SK-N-SH (cell line): ENCODE data around the gene NKG7. TPM values are rescaled to one million over a fixed set of nuclear protein-coding genes. Genes with fewer than 3 reads are reported as not detected.

Source experiments
- CTCF ChIA-PET: fragments of 300-600, 350-600 bp; formaldehyde crosslinking; extraction: SDS; loops from one replicate; lab custom pipeline; 2021; lab: Yijun Ruan, JAX
- POLR2A ChIA-PET: fragments of 350-600 bp; sonication (Branson Sonifier 250); formaldehyde crosslinking; extraction: SDS; loops from one replicate; lab custom pipeline; 2020; ENCODE audit warnings: antibody characterized with exemption, inconsistent platforms; lab: Yijun Ruan, JAX
- DNase-seq: peaks from one replicate; pipeline ENCODE4 v3.0.0; 2012
- H2AFZ ChIP-seq: fragments of 200-600 bp; sonication (generic); 2 replicates; pipeline ENCODE4 v1.8.1; 2016; ENCODE audit warnings: antibody characterized with exemption, mild to moderate bottlenecking, low read depth
- H3F3A ChIP-seq: fragments of 200-600 bp; sonication (generic); replicated peaks from 2 replicates; pipeline ENCODE3; 2016; ENCODE audit warnings: antibody characterized with exemption, mild to moderate bottlenecking; ENCODE audit not compliant: insufficient read depth
- H3K27ac ChIP-seq, 2 experiments: fragments of 200-500 bp in 1 of 2; fragments of 200-600 bp in 1 of 2; sonication (Bioruptor generic) in 1 of 2; sonication (generic), shearing (Covaris generic) in 1 of 2; 2 replicates each; pipeline versions ENCODE4 v1.5.1 to v1.6.1; 2014 to 2016; ENCODE audit warnings: low read depth in 2 of 2, inconsistent platforms in 1 of 2, low read length in 1 of 2, mild to moderate bottlenecking in 1 of 2, mixed read lengths in 1 of 2
- H3K27me3 ChIP-seq: fragments of 200-600 bp; sonication (generic), shearing (Covaris generic); 2 replicates; pipeline ENCODE4 v1.6.1; 2016; ENCODE audit warnings: mixed run types; ENCODE audit not compliant: insufficient read depth
- H3K36me3 ChIP-seq, 2 experiments: fragments of 200-500 bp in 1 of 2; fragments of 200-600 bp in 1 of 2; sonication (Bioruptor generic) in 1 of 2; sonication (generic) in 1 of 2; replicated peaks in 1 of 2; 2 replicates each; pipeline versions ENCODE3 to v1.5.1; 2014 to 2016; ENCODE audit warnings: low read length in 1 of 2, mild to moderate bottlenecking in 1 of 2; ENCODE audit not compliant: insufficient read depth in 2 of 2, control insufficient read depth in 1 of 2
- H3K4me1 ChIP-seq, 2 experiments: fragments of 200-500 bp in 1 of 2; fragments of 200-600 bp in 1 of 2; sonication (Bioruptor generic) in 1 of 2; sonication (generic), shearing (Covaris generic) in 1 of 2; 2 replicates each; pipeline versions ENCODE4 v1.5.1 to v1.6.1; 2014 to 2016; ENCODE audit warnings: low read depth in 1 of 2, low read length in 1 of 2, mixed run types in 1 of 2; ENCODE audit not compliant: insufficient read depth in 2 of 2, control insufficient read depth in 1 of 2
- H3K4me2 ChIP-seq: fragments of 200-600 bp; sonication (generic), shearing (Covaris generic); 2 replicates; pipeline ENCODE4 v1.6.1; 2017; ENCODE audit warnings: mixed run types
- H3K4me3 ChIP-seq, 2 experiments: fragments of 200-500 bp in 1 of 2; fragments of 200-600 bp in 1 of 2; sonication (Bioruptor generic) in 1 of 2; sonication (generic), shearing (Covaris generic) in 1 of 2; 2 replicates each; pipeline versions ENCODE4 v1.5.1 to v1.8.1; 2014 to 2016; ENCODE audit warnings: low read depth in 2 of 2, inconsistent platforms in 1 of 2, low read length in 1 of 2, mild to moderate bottlenecking in 1 of 2, mixed read lengths in 1 of 2, moderate library complexity in 1 of 2
- H3K79me2 ChIP-seq: fragments of 200-600 bp; sonication (generic); 2 replicates; pipeline ENCODE4 v1.8.1; 2017; ENCODE audit warnings: mild to moderate bottlenecking; ENCODE audit not compliant: insufficient read depth
- H3K9ac ChIP-seq: fragments of 200-600 bp; sonication (generic); 2 replicates; pipeline ENCODE4 v1.6.1; 2017; ENCODE audit warnings: mixed run types
- H3K9me2 ChIP-seq: fragments of 200-600 bp; sonication (generic); 2 replicates; pipeline ENCODE4 v1.6.1; 2017; ENCODE audit warnings: mixed run types
- H3K9me3 ChIP-seq: fragments of 200-600 bp; sonication (generic); 2 replicates; pipeline ENCODE4 v1.6.1; 2017; ENCODE audit warnings: mixed run types, mild to moderate bottlenecking, moderate library complexity
- H4K20me1 ChIP-seq: fragments of 200-600 bp; sonication (generic); 2 replicates; pipeline ENCODE4 v1.6.1; 2017; ENCODE audit warnings: mild to moderate bottlenecking, mixed run types; ENCODE audit not compliant: insufficient read depth
- EZH2phosphoT487 ChIP-seq: fragments of 200-600 bp; sonication (generic); IDR thresholded peaks from 2 replicates; pipeline ENCODE4 v1.6.1; 2017; ENCODE audit warnings: low read depth, mixed run types, mild to moderate bottlenecking, antibody characterized with exemption, moderate library complexity, borderline replicate concordance
- FOSL2 ChIP-seq: IDR thresholded peaks from 2 replicates; pipeline ENCODE4 v1.4.0; 2012; ENCODE audit warnings: low read depth, mild to moderate bottlenecking, moderate library complexity, borderline replicate concordance
- FOXM1 ChIP-seq: IDR thresholded peaks from 2 replicates; pipeline ENCODE4 v1.4.0; 2012; ENCODE audit warnings: low read depth, mild to moderate bottlenecking
- GABPA ChIP-seq: IDR thresholded peaks from 2 replicates; pipeline ENCODE4 v1.4.0; 2012; ENCODE audit warnings: low read depth, mild to moderate bottlenecking
- MEF2A ChIP-seq: IDR thresholded peaks from 2 replicates; pipeline ENCODE4 v1.4.0; 2012; ENCODE audit warnings: low read depth, borderline replicate concordance
- MXI1 ChIP-seq: IDR thresholded peaks from 2 replicates; pipeline ENCODE4 v1.6.1; 2012; ENCODE audit warnings: mild to moderate bottlenecking, low read depth, low read length, improper control_type of control experiment
- NFIC ChIP-seq: IDR thresholded peaks from 2 replicates; pipeline ENCODE4 v1.4.0; 2012; ENCODE audit warnings: borderline replicate concordance
- NRF1 ChIP-seq: IDR thresholded peaks from 2 replicates; pipeline ENCODE4 v1.6.1; 2012; ENCODE audit warnings: low read depth, mild to moderate bottlenecking, low read length
- POLR2AphosphoS5 ChIP-seq: IDR thresholded peaks from 2 replicates; pipeline ENCODE4 v1.6.1; 2012; ENCODE audit warnings: low read depth, low read length
- RAD21 ChIP-seq: IDR thresholded peaks from 2 replicates; pipeline ENCODE4 v1.6.1; 2012; ENCODE audit warnings: mild to moderate bottlenecking, low read length
- RCOR1 ChIP-seq: fragments of 150-350 bp; IDR thresholded peaks from 2 replicates; pipeline ENCODE4 v1.6.1; 2017; ENCODE audit warnings: antibody characterized with exemption, low read length
- RFX5 ChIP-seq: IDR thresholded peaks from 2 replicates; pipeline ENCODE4 v1.6.1; 2012; ENCODE audit warnings: mild to moderate bottlenecking, improper control_type of control experiment, low read length
- TAF1 ChIP-seq: IDR thresholded peaks from 2 replicates; pipeline ENCODE4 v1.6.1; 2012; ENCODE audit warnings: low read depth, mild to moderate bottlenecking, low read length, moderate library complexity, borderline replicate concordance
- TCF12 ChIP-seq: IDR thresholded peaks from 2 replicates; pipeline ENCODE4 v1.4.0; 2012
- YY1 ChIP-seq: IDR thresholded peaks from 2 replicates; pipeline ENCODE4 v1.4.0; 2012; ENCODE audit warnings: low read depth, mild to moderate bottlenecking
- WGBS: methylation state at CpG from one replicate; pipeline ENCODE4 v1.1.6; 2017; ENCODE audit warnings: low lambda C conversion rate; 5-methylcytosine and 5-hydroxymethylcytosine counted together
- polyA plus RNA-seq, 3 experiments: library from polyadenylated mRNA; depleted of rRNA; stranded (reverse); fragments of >200 nt; gene quantifications; 2 replicates each; pipeline ENCODE4 v1.2.3, GENCODE V29; 2012
- TF ChIP-seq, protein P1 (sequence below): fragments of 150-350 bp; IDR thresholded peaks from 2 replicates; pipeline ENCODE4 v1.6.1; 2016; ENCODE audit warnings: mild to moderate bottlenecking, low read depth, low read length
- TF ChIP-seq, protein P2 (sequence below): IDR thresholded peaks from 2 replicates; pipeline ENCODE4; 2012
- TF ChIP-seq, protein P3 (sequence below): IDR thresholded peaks from 2 replicates; pipeline ENCODE4 v1.4.0; 2012; ENCODE audit warnings: low read depth, borderline replicate concordance
- TF ChIP-seq, protein P4 (sequence below): IDR thresholded peaks from 2 replicates; pipeline ENCODE4 v1.6.1; 2012; ENCODE audit warnings: mild to moderate bottlenecking, low read depth, low read length, moderate library complexity

NKG7 gene
- polyA plus RNA-seq, 1 of the 3 experiments (the other 2 are of a cell fraction), result not detected

DNA sequence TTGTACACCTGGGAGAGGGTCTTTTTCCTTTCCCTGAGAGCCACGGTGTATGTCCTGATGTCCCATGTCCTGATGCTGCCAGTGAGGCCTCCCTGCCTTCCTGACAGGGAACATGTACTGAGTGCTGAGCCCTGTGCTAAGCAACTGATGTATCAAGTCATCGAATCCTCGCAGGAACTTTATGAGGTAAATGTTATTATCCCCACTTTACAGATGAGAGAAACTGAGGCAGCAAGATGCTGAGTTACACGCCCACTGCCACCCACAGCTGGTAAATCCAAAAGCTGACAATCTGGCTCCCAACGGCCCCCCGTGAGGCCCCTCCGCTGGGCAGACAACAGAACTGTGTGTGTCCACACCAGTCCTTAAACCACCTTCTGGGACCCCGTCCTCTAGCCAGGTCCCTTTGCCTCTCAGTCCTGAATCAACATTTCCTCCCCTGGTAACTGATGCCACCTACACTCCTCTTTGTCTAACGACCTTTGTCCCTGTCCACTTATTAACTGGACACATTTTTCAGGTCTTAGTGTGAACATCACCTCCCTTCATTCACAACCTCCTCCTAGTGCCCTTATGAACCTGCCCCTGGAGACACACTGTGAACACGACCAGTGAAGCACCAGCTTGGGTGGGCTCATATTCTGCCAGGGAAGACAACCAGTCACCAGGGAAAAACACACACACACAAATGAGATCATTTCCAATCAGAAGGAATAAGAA is 25.1 kb downstream of the NKG7 start:
- no peak overlapping the region for H3K4me3 ChIP-seq
- no peaks in the 10 kb centered on the region for H3K9me2 ChIP-seq
- DNase-seq, result no peak
- no peaks in the 10 kb centered on the region for H3K79me2 ChIP-seq
- H3F3A ChIP-seq, result no peaks in the 10 kb centered on the region
- no peak overlapping the region for H3K4me2 ChIP-seq
- WGBS, result 80% methylated on average over 10 of the region's 10 CpGs
- no peaks in the 10 kb centered on the region for H4K20me1 ChIP-seq
- TF ChIP-seq, protein P1, sequence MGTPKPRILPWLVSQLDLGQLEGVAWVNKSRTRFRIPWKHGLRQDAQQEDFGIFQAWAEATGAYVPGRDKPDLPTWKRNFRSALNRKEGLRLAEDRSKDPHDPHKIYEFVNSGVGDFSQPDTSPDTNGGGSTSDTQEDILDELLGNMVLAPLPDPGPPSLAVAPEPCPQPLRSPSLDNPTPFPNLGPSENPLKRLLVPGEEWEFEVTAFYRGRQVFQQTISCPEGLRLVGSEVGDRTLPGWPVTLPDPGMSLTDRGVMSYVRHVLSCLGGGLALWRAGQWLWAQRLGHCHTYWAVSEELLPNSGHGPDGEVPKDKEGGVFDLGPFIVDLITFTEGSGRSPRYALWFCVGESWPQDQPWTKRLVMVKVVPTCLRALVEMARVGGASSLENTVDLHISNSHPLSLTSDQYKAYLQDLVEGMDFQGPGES, result no peak
- no peak for TF ChIP-seq TCF12
- no peaks in the 10 kb centered on the region for H3K27me3 ChIP-seq
- ChIA-PET POLR2A (no interaction called here), CTCF (interaction anchor here (0.7 to 1.2 kb wide), 2 partner anchors 9 to 74 kb away, joined by 3 read pairs; no protein-coding TSS in a partner anchor)
- no peak overlapping the region for H2AFZ ChIP-seq
- no peak overlapping the region for H3K9ac ChIP-seq
- H3K4me1 ChIP-seq, result no peaks in the 10 kb centered on the region
- H3K9me3 ChIP-seq, result no peaks in the 10 kb centered on the region
- H3K36me3 ChIP-seq, result no peaks in the 10 kb centered on the region
- no peak overlapping the region for H3K27ac ChIP-seq

DNA sequence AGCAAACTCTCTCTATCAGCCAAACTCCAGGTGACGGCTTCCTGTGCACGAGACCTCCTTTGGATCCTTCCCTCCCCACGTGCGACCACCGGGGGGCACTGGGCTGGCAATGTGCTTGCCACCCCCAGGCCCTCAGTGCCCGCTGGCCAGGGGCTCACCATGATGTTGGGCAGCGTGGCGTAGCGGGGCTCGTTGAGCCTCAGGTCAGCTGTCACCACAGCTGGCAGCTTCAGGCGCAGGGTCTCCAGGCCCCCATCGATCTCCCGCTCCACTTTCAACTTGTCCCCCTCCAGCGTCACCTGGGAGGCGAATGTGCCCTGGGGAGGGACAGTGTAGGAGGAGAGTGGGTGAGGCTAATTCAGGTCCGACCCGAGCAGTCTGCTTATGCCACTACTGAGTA is 25.7 kb downstream of the NKG7 start:
- H3K36me3 ChIP-seq, result no peaks in the 10 kb centered on the region
- no peaks in the 10 kb centered on the region for H3F3A ChIP-seq
- CTCF ChIA-PET, result no interaction called here
- no peaks in the 10 kb centered on the region for H4K20me1 ChIP-seq
- no peak overlapping the region for H3K4me2 ChIP-seq
- H3K27me3 ChIP-seq, result no peaks in the 10 kb centered on the region
- no peaks in the 10 kb centered on the region for H3K9me3 ChIP-seq
- no peaks in the 10 kb centered on the region for H3K9me2 ChIP-seq
- DNase-seq, result no peak
- POLR2A ChIA-PET, result no interaction called here
- H3K9ac ChIP-seq, result no peak overlapping the region
- no peaks in the 10 kb centered on the region for H3K4me1 ChIP-seq
- H3K27ac ChIP-seq, result no peak overlapping the region
- no peak for TF ChIP-seq NFIC
- TF ChIP-seq, protein P1, result no peak
- no peak for TF ChIP-seq RCOR1
- TF ChIP-seq RFX5, result no peak
- TF ChIP-seq, protein P2, sequence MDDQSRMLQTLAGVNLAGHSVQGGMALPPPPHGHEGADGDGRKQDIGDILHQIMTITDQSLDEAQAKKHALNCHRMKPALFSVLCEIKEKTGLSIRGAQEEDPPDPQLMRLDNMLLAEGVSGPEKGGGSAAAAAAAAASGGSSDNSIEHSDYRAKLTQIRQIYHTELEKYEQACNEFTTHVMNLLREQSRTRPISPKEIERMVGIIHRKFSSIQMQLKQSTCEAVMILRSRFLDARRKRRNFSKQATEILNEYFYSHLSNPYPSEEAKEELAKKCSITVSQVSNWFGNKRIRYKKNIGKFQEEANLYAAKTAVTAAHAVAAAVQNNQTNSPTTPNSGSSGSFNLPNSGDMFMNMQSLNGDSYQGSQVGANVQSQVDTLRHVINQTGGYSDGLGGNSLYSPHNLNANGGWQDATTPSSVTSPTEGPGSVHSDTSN, result no peak
- TF ChIP-seq TAF1, result no peak
- no peak for TF ChIP-seq EZH2phosphoT487
- TF ChIP-seq GABPA, result no peak
- TF ChIP-seq MEF2A, result no peak
- TF ChIP-seq FOSL2, result no peak
- TF ChIP-seq YY1, result no peak
- TF ChIP-seq, protein P3, sequence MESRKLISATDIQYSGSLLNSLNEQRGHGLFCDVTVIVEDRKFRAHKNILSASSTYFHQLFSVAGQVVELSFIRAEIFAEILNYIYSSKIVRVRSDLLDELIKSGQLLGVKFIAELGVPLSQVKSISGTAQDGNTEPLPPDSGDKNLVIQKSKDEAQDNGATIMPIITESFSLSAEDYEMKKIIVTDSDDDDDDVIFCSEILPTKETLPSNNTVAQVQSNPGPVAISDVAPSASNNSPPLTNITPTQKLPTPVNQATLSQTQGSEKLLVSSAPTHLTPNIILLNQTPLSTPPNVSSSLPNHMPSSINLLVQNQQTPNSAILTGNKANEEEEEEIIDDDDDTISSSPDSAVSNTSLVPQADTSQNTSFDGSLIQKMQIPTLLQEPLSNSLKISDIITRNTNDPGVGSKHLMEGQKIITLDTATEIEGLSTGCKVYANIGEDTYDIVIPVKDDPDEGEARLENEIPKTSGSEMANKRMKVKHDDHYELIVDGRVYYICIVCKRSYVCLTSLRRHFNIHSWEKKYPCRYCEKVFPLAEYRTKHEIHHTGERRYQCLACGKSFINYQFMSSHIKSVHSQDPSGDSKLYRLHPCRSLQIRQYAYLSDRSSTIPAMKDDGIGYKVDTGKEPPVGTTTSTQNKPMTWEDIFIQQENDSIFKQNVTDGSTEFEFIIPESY, result no peak
- no peak for TF ChIP-seq RAD21
- no peak for TF ChIP-seq POLR2AphosphoS5
- TF ChIP-seq FOXM1, result no peak
- no peak for TF ChIP-seq NRF1
- no peak for TF ChIP-seq MXI1
- TF ChIP-seq, protein P4, sequence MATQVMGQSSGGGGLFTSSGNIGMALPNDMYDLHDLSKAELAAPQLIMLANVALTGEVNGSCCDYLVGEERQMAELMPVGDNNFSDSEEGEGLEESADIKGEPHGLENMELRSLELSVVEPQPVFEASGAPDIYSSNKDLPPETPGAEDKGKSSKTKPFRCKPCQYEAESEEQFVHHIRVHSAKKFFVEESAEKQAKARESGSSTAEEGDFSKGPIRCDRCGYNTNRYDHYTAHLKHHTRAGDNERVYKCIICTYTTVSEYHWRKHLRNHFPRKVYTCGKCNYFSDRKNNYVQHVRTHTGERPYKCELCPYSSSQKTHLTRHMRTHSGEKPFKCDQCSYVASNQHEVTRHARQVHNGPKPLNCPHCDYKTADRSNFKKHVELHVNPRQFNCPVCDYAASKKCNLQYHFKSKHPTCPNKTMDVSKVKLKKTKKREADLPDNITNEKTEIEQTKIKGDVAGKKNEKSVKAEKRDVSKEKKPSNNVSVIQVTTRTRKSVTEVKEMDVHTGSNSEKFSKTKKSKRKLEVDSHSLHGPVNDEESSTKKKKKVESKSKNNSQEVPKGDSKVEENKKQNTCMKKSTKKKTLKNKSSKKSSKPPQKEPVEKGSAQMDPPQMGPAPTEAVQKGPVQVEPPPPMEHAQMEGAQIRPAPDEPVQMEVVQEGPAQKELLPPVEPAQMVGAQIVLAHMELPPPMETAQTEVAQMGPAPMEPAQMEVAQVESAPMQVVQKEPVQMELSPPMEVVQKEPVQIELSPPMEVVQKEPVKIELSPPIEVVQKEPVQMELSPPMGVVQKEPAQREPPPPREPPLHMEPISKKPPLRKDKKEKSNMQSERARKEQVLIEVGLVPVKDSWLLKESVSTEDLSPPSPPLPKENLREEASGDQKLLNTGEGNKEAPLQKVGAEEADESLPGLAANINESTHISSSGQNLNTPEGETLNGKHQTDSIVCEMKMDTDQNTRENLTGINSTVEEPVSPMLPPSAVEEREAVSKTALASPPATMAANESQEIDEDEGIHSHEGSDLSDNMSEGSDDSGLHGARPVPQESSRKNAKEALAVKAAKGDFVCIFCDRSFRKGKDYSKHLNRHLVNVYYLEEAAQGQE, result no peak
- no peaks in the 10 kb centered on the region for H3K79me2 ChIP-seq
- H2AFZ ChIP-seq, result no peak overlapping the region
- 98% methylated on average over 15 of the region's 17 CpGs for WGBS
- H3K4me3 ChIP-seq, result no peak overlapping the region
